Stimulated activated CD8-positive, alpha-beta memory T cell treated with anti-CD3 and anti-CD28 coated beads, Interleukin-7, amount 100 ng/mL, for 24 hours (primary cell): ENCODE measurements around the gene DTNB.
"Not testable (repeated sequence)": the region's sequence is repeated elsewhere in the genome, so short reads cannot be mapped to it uniquely, and the experiment has no call there.

Experiments used
- DNase-seq: peaks from one replicate; pipeline ENCODE4 v3.0.0-alpha.2; 2020; ENCODE audit warnings: low read depth

DTNB gene

GRCh38 chr2:25418944-25419677 lies 254.3 kb downstream of the DTNB start:
- no peak for DNase-seq

DNA sequence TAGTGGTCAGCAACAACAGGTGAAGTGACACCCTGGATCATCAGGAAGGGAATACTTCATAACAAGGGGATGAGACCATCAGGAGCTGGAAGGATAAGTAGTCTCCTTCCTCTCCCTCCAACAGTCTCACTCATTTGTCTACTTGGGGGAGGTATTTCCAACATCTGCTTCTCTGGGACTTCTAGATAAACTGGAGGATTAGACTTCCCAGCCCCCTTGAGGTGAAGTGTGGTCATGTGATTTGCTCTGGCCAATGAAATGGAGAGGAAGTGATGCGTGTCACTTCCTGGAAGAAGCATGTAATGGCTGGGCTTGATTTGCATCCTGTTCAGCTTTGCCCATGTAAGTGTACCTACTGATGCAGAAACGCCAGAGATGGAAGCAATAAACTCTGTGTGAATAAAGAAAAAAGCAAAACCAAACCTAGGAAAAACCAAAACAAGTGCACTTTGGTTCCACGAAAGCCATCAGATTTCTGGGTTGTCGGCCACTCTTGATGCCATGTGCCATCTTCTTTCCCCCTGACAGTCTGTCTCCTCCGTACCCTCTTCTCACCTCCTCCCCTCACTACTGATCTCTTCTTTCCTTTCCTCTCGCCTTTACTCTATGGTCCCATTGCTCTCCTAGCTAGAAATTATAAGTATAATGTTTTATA lies 255.5 kb downstream of the DTNB start:
- DNase-seq = no peak

DNA sequence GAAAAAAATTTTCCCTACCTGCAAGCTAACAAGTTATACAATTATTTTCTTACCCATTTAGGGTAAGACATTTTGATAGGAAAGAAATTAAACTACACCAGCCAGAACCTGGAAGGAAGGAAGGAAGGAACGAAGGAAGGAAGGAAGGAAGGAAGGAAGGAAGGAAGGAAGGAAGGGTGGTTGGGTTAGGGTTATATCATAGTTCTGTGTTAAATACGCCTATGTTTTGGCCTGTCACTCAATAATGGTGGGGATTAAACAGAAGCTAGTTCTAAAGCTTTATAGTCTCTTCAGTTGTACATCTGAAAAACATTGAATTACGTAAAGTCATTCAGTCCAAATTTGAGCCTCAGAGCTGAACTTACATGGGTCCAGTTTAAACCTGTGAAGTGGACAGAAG lies 256.7 kb downstream of the DTNB start:
- DNase-seq = no peak

DNA sequence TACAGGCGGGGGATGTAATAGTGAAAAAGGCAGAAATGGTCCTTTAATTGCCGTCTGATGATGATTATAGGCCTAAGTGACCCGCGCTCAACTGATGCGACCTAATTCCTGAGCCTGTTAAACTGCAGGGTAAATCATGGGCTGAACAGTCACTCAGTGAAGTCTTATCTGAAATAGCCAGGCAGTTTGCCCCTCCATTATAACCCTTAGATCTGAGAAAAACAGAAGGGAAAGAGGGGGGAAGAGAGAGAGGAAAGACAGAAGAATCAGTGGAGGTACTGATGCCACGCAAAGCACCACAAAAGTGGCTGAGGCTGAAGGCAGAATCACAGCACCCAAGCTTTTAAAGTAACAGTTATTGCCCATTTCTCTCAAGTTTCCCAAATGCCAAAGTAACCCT lies 258.6 kb downstream of the DTNB start:
- no peak for DNase-seq

- not testable (repeated sequence) for DNase-seq
Measured at GRCh38 chr2:25413409-25413808, 260.0 kb downstream of the DTNB start.

DNA sequence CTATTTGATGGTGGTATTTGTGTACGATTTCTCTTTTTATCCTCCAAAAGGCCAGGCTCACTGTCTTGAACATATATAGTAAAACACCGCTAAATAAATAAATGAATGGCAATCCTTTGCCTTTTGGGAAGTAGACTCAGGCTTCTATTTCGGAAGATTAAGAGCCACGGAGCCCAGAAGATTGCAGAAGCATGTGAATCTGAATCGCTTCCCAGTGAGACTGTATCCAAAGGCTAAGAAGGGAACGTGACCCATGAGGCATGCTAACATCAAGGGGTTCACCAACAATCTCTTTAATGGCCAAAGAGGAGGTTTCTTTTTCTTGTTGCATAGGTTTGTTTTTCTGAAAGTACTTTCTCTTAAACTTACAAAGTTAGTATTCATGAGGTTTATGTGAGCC lies 261.6 kb downstream of the DTNB start:
- no peak for DNase-seq

DNA sequence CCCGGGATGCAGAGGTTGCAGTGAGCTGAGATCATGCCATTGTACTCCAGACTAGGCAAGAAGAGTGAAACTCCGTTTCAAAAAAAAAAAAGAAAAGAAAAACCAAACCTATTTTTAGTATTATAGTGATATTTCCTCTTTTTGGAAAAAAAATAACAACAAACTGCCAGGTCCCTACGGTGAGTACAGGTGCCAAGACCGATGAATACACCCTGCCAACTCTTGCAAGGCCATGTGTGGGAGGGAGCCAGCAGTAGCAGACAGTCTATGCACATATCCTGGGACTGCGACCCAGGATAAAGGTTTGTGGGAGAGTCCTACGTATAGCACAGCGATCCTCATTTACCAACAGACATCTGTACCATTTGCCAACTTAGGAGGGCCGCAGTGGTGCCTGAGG lies 262.1 kb downstream of the DTNB start:
- no peak for DNase-seq

DNA sequence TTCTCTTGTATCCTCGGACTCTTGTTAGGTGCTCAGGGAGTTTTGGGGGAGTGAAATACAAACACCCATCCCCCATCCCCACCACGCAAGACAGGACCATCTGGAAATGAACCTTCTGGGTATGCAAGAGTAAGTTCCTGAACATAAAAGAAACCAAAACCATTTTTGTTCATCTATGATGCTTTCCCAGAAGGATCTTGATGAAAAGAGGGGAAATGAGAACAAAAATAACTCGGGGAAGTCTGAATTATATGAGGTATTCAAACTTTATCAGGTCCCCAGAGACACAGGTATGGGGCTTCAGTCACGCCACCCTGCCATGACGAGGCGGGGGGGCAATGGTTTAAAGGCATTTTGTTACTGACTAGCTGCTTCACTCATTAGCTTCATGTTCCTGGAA lies 263.0 kb downstream of the DTNB start:
- DNase-seq = no peak

GRCh38 chr2:25409468-25409867 lies 263.9 kb downstream of the DTNB start:
- DNase-seq = no peak

GRCh38 chr2:25409044-25409443 lies 264.3 kb downstream of the DTNB start:
- no peak for DNase-seq

GRCh38 chr2:25405611-25406295 lies 267.6 kb downstream of the DTNB start:
- DNase-seq = no peak

GRCh38 chr2:25403120-25403760 lies 270.1 kb downstream of the DTNB start:
- DNase-seq = not testable (repeated sequence)

GRCh38 chr2:25402477-25402876 lies 270.9 kb downstream of the DTNB start:
- no peak for DNase-seq

DNA sequence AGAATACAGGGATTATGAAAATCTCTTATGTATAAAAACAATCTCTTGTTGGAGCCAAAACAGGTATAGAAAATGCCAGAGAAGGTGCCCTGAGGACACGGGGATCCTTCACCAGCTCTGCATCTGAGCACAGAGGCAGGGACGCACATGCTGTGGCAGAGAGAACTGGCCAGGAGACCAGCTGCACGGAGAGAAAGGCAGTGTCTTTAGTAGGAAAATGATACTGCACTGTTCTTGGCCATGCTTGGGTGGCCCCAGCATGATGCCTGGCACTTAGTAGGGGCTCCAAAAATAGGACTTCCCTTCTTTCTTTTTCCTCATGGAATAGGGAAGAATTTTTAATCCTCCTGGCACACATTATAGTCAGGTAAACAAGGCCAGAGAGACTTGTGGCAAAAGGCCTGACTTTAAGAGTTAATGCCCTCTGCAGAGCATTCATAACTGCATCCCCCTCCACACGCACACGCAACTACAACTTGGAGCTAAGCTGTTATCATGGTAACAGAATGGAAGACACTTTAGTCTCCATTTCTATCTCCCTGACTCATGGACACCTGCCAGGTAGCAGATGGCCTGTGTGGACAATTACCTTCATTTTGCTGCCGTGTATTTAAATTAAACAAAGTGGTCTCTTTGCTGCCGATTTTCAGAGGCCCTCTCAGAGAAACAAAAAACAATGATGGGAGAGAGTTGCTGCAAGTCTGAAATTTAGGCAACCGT lies 271.9 kb downstream of the DTNB start:
- no peak for DNase-seq

DNA sequence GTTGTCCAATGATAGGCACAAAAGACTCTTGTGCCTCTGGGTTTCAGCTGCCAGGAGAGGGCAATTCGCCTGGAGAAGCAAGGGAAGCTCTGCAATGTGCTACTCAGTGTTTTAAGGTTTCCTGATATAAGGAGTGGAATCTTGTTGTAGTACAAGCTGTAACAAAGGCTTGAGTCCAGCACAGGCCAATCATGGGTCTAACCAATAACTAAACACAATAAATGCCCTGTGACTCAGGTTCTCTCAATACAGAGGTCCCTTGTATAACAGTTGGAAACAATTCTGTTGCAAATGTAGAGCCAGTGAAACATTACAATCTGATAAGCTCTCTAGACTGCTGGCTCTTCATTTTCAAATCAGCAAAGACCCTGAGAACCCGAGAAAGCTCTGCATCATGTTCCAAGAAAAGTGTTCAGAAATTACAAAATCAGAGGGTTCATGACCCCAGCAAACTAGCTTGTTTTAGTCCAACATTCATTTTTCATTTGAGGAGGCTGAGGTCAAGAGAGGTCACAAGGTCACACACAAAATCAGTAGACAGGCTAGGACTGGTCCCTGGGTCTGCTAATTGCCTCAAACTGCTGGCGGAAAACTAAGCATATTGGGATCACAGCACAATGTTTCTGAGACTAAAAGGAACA lies 272.7 kb downstream of the DTNB start:
- DNase-seq = no peak

- DNase-seq = no peak
Measured at GRCh38 chr2:25400169-25400568, 273.2 kb downstream of the DTNB start.

GRCh38 chr2:25398534-25398933 lies 274.8 kb downstream of the DTNB start:
- DNase-seq = no peak

DNA sequence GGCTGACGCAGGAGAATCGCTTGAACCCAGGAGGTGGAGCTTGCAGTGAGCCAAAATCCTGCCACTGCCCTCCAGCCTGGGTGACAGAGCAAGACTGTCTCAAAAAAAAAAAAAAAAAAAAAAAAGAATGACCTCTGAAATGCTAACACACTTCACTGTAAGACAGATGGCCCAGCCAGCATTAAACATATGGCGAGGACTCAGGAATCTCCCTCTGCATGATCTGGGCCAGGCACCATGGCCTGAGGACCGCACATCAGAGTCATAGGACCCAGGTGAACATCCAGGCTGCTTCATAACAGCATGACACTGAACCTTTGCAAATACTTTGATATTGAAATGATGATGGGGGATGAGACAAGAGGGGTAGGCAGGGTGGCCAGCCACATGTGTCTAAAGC lies 275.6 kb downstream of the DTNB start:
- DNase-seq = no peak

GRCh38 chr2:25389161-25389560 lies 284.2 kb downstream of the DTNB start:
- no peak for DNase-seq

DNA sequence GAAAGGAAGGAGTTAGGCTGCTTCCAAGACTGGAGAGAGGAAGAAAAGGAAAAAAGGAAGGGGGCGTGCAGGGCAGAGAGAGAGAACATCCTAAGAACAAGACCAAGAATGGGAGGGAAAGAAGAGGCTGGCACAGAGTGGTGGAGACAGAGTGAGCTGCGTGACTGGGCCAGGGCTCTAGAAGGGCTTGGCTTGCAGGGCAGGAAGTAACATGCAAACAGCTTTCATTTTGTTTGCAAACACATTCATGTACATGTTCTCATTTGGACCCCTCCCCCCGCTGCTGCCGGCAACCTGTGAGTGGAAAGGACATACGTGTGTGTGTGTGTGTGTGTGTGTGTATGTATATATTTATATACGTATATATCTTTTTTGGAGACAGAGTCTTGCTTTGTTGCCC lies 284.9 kb downstream of the DTNB start:
- no peak for DNase-seq

- no peak for DNase-seq
Measured at GRCh38 chr2:25387876-25388449, 285.4 kb downstream of the DTNB start.
